K562 (cell line): ENCODE data around the gene ECI1. TPM values are rescaled to one million over a fixed set of nuclear protein-coding genes. Genes with fewer than 3 reads are reported as not detected.

Source experiments
- ATAC-seq: fragments of 200-7000 bp; cut with Tn5 transposase; 3 replicates; pipeline ENCODE4 v1.9.1; 2020; ENCODE audit warnings: moderate library complexity
- BruUV-seq: library from RNA; stranded (reverse); fragments of 400-500 nt; replicated peaks from 2 replicates; lab custom pipeline; 2021; lab: Mats Ljungman, UMichigan
- CTCF ChIA-PET: fragments of 300-600 bp; formaldehyde crosslinking; extraction: SDS; loops from one replicate; lab custom pipeline; 2021; ENCODE audit warnings: low intra/inter-chr PET ratio; lab: Yijun Ruan, JAX
- POLR2A ChIA-PET: fragments of 300-600, 350-650 bp; sonication (Branson Sonifier 250); formaldehyde crosslinking; extraction: SDS; loops from one replicate; lab custom pipeline; 2021; ENCODE audit warnings: antibody characterized with exemption, inconsistent platforms; lab: Yijun Ruan, JAX
- DNase-seq, 4 experiments: peaks; one replicate each; pipeline versions ENCODE4 v3.0.0 to v3.0.0-alpha.2; 2011 to 2018; ENCODE audit warnings: low spot score in 3 of 4, mixed read lengths in 3 of 4; ENCODE audit errors: extremely low read depth in 1 of 4
- FAIRE-seq: peaks from 2 replicates; lab custom pipeline; 2011; peaks lifted over from hg19 to GRCh38; lab: Jason Lieb, UNC
- H2AFZ ChIP-seq: 2 replicates; pipeline ENCODE4 v1.6.0; 2011; ENCODE audit warnings: low read depth, low read length, control low read depth, inconsistent platforms
- H3K27ac ChIP-seq: fragments of 200-600 bp; 3 replicates; pipeline ENCODE4 v1.8.0; 2011; ENCODE audit warnings: low read depth, mild to moderate bottlenecking, control low read depth, inconsistent platforms, low read length, moderate library complexity, mixed read lengths; ENCODE audit errors: extremely low read depth
- H3K27me3 ChIP-seq, 2 experiments: fragments of 300-600 bp in 1 of 2; 2 replicates in 1 of 2; 3 replicates in 1 of 2; pipeline versions ENCODE4 v1.6.0 to v1.8.0; 2011; ENCODE audit warnings: inconsistent platforms in 2 of 2, low read length in 2 of 2, mild to moderate bottlenecking in 1 of 2, mixed read lengths in 1 of 2, moderate library complexity in 1 of 2; ENCODE audit not compliant: control insufficient read depth in 2 of 2, insufficient read depth in 2 of 2
- H3K36me3 ChIP-seq: fragments of 300-600 bp; 3 replicates; pipeline ENCODE4 v1.8.0; 2011; ENCODE audit warnings: mild to moderate bottlenecking, low read length, inconsistent platforms; ENCODE audit not compliant: control insufficient read depth, insufficient read depth
- H3K4me1 ChIP-seq, 2 experiments: fragments of 200-600 bp in 1 of 2; replicated peaks in 1 of 2; 2 replicates in 1 of 2; 3 replicates in 1 of 2; pipeline versions ENCODE4 v1.5.1 to v1.8.0; 2011; ENCODE audit warnings: inconsistent platforms in 2 of 2, low read length in 2 of 2, mild to moderate bottlenecking in 1 of 2, mixed read lengths in 1 of 2, moderate library complexity in 1 of 2; ENCODE audit not compliant: control insufficient read depth in 2 of 2, insufficient read depth in 2 of 2
- H3K4me2 ChIP-seq: 2 replicates; pipeline ENCODE4 v1.6.1; 2011; ENCODE audit warnings: low read length, control low read depth, inconsistent platforms, mixed read lengths; ENCODE audit not compliant: insufficient read depth
- H3K4me3 ChIP-seq: fragments of 200-600 bp; sonication (generic), shearing (Covaris generic); 2 replicates; pipeline ENCODE4 v1.5.1; 2016; ENCODE audit warnings: control low read depth, inconsistent platforms
- H3K79me2 ChIP-seq: fragments of 200-600 bp; 3 replicates; pipeline ENCODE4 v1.8.0; 2011; ENCODE audit warnings: low read length, inconsistent platforms; ENCODE audit not compliant: control insufficient read depth, insufficient read depth
- H3K9ac ChIP-seq, 2 experiments: 2 replicates each; pipeline versions ENCODE4 v1.6.0 to v1.6.1; 2011; ENCODE audit warnings: low read depth in 2 of 2, low read length in 2 of 2, control low read depth in 1 of 2, inconsistent platforms in 1 of 2, mild to moderate bottlenecking in 1 of 2, mixed read lengths in 1 of 2; ENCODE audit not compliant: insufficient read depth in 1 of 2
- H3K9me1 ChIP-seq: one replicate; pipeline ENCODE4 v1.6.0; 2011; ENCODE audit warnings: inconsistent platforms, mild to moderate bottlenecking, low read length, moderate library complexity; ENCODE audit not compliant: control insufficient read depth, insufficient read depth
- H3K9me3 ChIP-seq: replicated peaks from 2 replicates; pipeline ENCODE4 v1.5.1; 2011; ENCODE audit warnings: low read depth, low read length, inconsistent platforms; ENCODE audit not compliant: control insufficient read depth, insufficient read depth
- H4K20me1 ChIP-seq: replicated peaks from 2 replicates; pipeline ENCODE4 v1.6.1; 2011; ENCODE audit warnings: low read length, inconsistent platforms, mixed read lengths; ENCODE audit not compliant: control insufficient read depth, insufficient read depth
- CCNT2 ChIP-seq: IDR thresholded peaks from 2 replicates; pipeline ENCODE4 v1.6.1; 2011; ENCODE audit warnings: borderline replicate concordance, low read depth, mild to moderate bottlenecking, moderate library complexity, mixed read lengths, low read length; ENCODE audit not compliant: insufficient read length; ENCODE audit errors: extremely low read depth
- KHSRP ChIP-seq: fragments of 450-650 bp; IDR thresholded peaks from 2 replicates; pipeline ENCODE4 v1.6.1; 2017
- NBN ChIP-seq: fragments of 450-650 bp; IDR thresholded peaks from 2 replicates; pipeline ENCODE4 v1.6.1; 2016; ENCODE audit warnings: low read depth, mild to moderate bottlenecking
- NFXL1 ChIP-seq: fragments of 450-650 bp; formaldehyde crosslinking; IDR thresholded peaks from 2 replicates; pipeline ENCODE4 v1.4.0; 2021; ENCODE audit warnings: mild to moderate bottlenecking
- PCBP1 ChIP-seq: fragments of 200-400 bp; formaldehyde crosslinking; IDR thresholded peaks from 2 replicates; pipeline ENCODE4 v1.6.1; 2018; ENCODE audit warnings: mild to moderate bottlenecking, low read depth, low read length; ENCODE audit not compliant: poor library complexity, severe bottlenecking
- POLR2A ChIP-seq: fragments of 450-650 bp; conservative IDR thresholded peaks from 2 replicates; pipeline ENCODE4 v1.6.1; 2016
- POLR2G ChIP-seq: fragments of 200-400 bp; formaldehyde crosslinking; IDR thresholded peaks from 2 replicates; pipeline ENCODE4 v1.6.1; 2017; ENCODE audit warnings: low read depth, mild to moderate bottlenecking, antibody characterized with exemption, low read length, moderate library complexity
- RBFOX2 ChIP-seq: fragments of 200-400 bp; formaldehyde crosslinking; IDR thresholded peaks from 2 replicates; pipeline ENCODE4 v1.6.1; 2017; ENCODE audit warnings: low read depth, mild to moderate bottlenecking, low read length, moderate library complexity
- RBM22 ChIP-seq: fragments of 200-400 bp; formaldehyde crosslinking; IDR thresholded peaks from 2 replicates; pipeline ENCODE4 v1.6.1; 2018; ENCODE audit warnings: low read length, low read depth; ENCODE audit not compliant: poor library complexity, severe bottlenecking
- SAFB ChIP-seq: fragments of 200-400 bp; formaldehyde crosslinking; IDR thresholded peaks from 2 replicates; pipeline ENCODE4 v1.6.1; 2017; ENCODE audit warnings: low read depth, low read length, borderline replicate concordance
- SNIP1 ChIP-seq: fragments of 450-650 bp; IDR thresholded peaks from 2 replicates; pipeline ENCODE4 v1.7.1; 2017; ENCODE audit warnings: low read depth, mild to moderate bottlenecking
- ZBTB7A ChIP-seq: IDR thresholded peaks from 2 replicates; pipeline ENCODE4 v1.6.1; 2011; ENCODE audit warnings: low read depth, mild to moderate bottlenecking, low read length, moderate library complexity, borderline replicate concordance; ENCODE audit not compliant: control insufficient read depth
- ZC3H4 ChIP-seq: sonication (generic); formaldehyde crosslinking; IDR thresholded peaks from 2 replicates; pipeline ENCODE4 v1.9.0; 2021; ENCODE audit warnings: missing genetic modification reagents, borderline replicate concordance
- ZFPM2 ChIP-seq: fragments of 250-450 bp; sonication (Bioruptor Pico); IDR thresholded peaks from 2 replicates; pipeline ENCODE4 v1.5.1; 2022; ENCODE audit warnings: mild to moderate bottlenecking
- ZNF780A ChIP-seq: fragments of 250-450 bp; sonication (Bioruptor Pico); IDR thresholded peaks from 2 replicates; pipeline ENCODE4 v1.5.0; 2021; ENCODE audit warnings: mild to moderate bottlenecking
- WGBS: fragments of 100-300 bp; shearing (Covaris generic); methylation state at CpG from one replicate; pipeline ENCODE4 v1.1.6; 2016; ENCODE audit warnings: low coverage, mixed read lengths; ENCODE audit not compliant: insufficient coverage; ENCODE audit errors: missing lambda C conversion rate; 5-methylcytosine and 5-hydroxymethylcytosine counted together
- in situ Hi-C: fragments of 300-500 bp; cut with MboI; formaldehyde crosslinking; loops from 4 replicates; pipeline ENCODE4 v1.15.0; 2018; ENCODE audit warnings: inconsistent platforms, mixed read lengths
- intact Hi-C: fragments of 100-400 bp; cut with micrococcal nuclease; formaldehyde crosslinking; loops from 2 replicates; pipeline ENCODE4 v1.14.2; 2022
- polyA plus RNA-seq, 8 experiments: library from polyadenylated mRNA; depleted of rRNA in 4 of 8; stranded (reverse) in 5 of 8; unstranded in 3 of 8; fragments of >200 nt; fragmentation: Nextera tagmentation in 2 of 8; fragmentation: Illumina TruSeq in 1 of 8; extraction: Ambion mirVana in 2 of 8; extraction: Trizol in 1 of 8; gene quantifications; 2 replicates each; pipeline versions ENCODE4 v1.2.1 to v1.2.3, GENCODE V29; 2011 to 2014; ENCODE audit warnings: inconsistent platforms in 1 of 8, missing spikeins in 1 of 8
- total RNA-seq, 7 experiments: library from RNA; depleted of rRNA in 6 of 7; stranded (reverse); fragments of >200 nt in 6 of 7; fragmentation: Illumina TruSeq in 2 of 7; extraction: Trizol in 2 of 7; gene quantifications; 2 replicates each; pipeline versions ENCODE4 v1.2.1 to v1.2.3, GENCODE V29; 2011 to 2021; ENCODE audit warnings: low replicate concordance in 1 of 7
- TF ChIP-seq, protein P1 (sequence below): fragments of 450-650 bp; formaldehyde crosslinking; IDR thresholded peaks from 2 replicates; pipeline ENCODE4 v1.4.0; 2020; ENCODE audit warnings: mild to moderate bottlenecking, moderate library complexity

The ECI1 gene
- total and polyA plus RNA-seq, 9 of the 15 experiments (the other 6 are each of a cell fraction or from before 2014, with no cell fraction given) = 4.7 to 189 (median 54.0) TPM

DNA sequence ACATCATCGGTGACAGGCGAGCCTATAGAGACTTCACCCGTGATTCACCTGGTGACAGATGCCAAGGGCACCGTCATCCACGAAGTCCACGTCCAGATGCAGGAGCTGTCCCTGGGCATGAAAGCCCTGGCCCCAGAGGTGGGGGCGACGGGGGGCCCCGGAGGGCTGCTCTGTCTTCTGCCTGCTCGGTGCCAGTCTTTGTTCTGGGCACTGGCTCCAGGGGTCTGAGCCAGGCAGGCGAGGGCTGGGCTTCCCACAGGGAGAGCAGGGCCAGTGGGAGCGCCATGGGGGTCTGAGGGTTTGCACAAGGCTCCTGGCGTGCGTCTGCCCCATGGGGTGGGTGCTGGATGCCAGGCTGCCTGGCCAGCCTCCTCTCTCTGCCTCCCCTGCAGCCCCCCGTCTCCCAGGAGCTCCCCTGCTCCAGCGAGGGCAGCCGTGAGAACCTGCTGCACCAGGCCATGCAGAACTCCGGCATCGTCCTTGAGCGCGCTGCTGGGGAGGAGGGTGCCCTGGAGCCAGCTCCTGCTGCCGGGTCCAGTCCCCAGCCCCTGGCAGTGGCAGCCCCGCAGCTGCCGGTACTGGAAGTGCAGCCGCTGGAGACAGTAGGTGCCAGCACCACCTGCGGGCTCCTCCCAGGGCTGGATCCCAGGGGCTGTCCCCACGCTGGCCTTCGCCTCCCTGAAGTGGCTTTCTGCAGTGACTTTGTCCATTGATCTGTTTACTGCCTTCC is 18.2 kb downstream of the ECI1 start:
- Histone ChIP-seq H3K9ac (no peak overlapping the region), H3K27ac (no peak overlapping the region), H2AFZ (no peak overlapping the region), H3K9me3 (no peaks in the 10 kb centered on the region), H3K4me3 (no peak overlapping the region), H3K79me2 (peaks cover 6% of the 10 kb centered on the region; the same call in 2 of the 3 replicates), H3K4me1 (peaks cover 0 to 62% of the 10 kb centered on the region in 2 experiments; a peak in 2 of 5 replicates), H3K9me1 (no peaks in the 10 kb centered on the region), H4K20me1 (no peaks in the 10 kb centered on the region), H3K36me3 (peaks cover 81% of the 10 kb centered on the region; the same call in 2 of the 3 replicates), H3K27me3 (no peaks in the 10 kb centered on the region), H3K4me2 (no peak overlapping the region)
- BruUV-seq = no TSS peak
- FAIRE-seq (no peak), ATAC-seq (no peak), DNase-seq (no peak)
- ChIA-PET CTCF (no interaction called here), POLR2A (interaction anchor here (0.6 to 3.7 kb wide), 9 partner anchors 9 to 252 kb away, joined by 3 to 29 read pairs (median 3); partner anchors contain the start of genes E4F1 and NOXO1)
- in situ Hi-C loops (no loop called here), intact Hi-C loops (no loop called here)
- WGBS = 92% methylated on average over 18 of the region's 28 CpGs
- TF ChIP-seq POLR2G (peak; percentile 53), NFXL1 (CRISPR knock-in tag) (no peak), KHSRP (no peak), ZBTB7A (no peak), ZC3H4 (no peak), RBFOX2 (0 out of 2 replicates have a peak, but pooled peaks have one; percentile 25), SNIP1 (no peak), RBM22 (peak; percentile 65), NBN (no peak), SAFB (0 out of 2 replicates have a peak, but pooled peaks have one; percentile 23), CCNT2 (peak; percentile 9), ZNF780A (CRISPR knock-in tag) (no peak), POLR2A (peak; percentile 23; the same call in 1 of the 2 replicates), ZFPM2 (no peak), PCBP1 (peak; percentile 32)
- TF ChIP-seq, protein P1, sequence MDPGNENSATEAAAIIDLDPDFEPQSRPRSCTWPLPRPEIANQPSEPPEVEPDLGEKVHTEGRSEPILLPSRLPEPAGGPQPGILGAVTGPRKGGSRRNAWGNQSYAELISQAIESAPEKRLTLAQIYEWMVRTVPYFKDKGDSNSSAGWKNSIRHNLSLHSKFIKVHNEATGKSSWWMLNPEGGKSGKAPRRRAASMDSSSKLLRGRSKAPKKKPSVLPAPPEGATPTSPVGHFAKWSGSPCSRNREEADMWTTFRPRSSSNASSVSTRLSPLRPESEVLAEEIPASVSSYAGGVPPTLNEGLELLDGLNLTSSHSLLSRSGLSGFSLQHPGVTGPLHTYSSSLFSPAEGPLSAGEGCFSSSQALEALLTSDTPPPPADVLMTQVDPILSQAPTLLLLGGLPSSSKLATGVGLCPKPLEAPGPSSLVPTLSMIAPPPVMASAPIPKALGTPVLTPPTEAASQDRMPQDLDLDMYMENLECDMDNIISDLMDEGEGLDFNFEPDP (CRISPR knock-in tag) = no peak
